Neural cell (in vitro differentiated cells): Measurements from ENCODE around the gene GGA2. TPM values are rescaled to one million over a fixed set of nuclear protein-coding genes. Genes with fewer than 3 reads are reported as not detected.

ENCODE experiments used
- polyA plus RNA-seq: library from polyadenylated mRNA; depleted of rRNA; stranded (reverse); fragments of >200 nt; gene quantifications from 2 replicates; pipeline ENCODE4 v1.2.3, GENCODE V29; 2014
- small RNA-seq, 3 experiments: library from RNA; depleted of rRNA; stranded (forward); fragments of <200 nt; gene quantifications; one replicate each; pipeline ENCODE3, GENCODE V24; 2012

GGA2 gene
- polyA plus RNA-seq, 1 donor from 2014 or later: 36.8 TPM

Small RNA genes lying within 50 kb of the gene (small RNA-seq; reads per million reads assigned to genes)
- gene RF00072: 0 reads per million in 3 experiments

Other genes starting within 250 kb of the GGA2 start
- not detected in 2 replicates for gene SCNN1B, start 208.2 kb downstream of the GGA2 start, polyA plus RNA-seq
- 16.1 and 16.2 TPM in 2 replicates for gene COG7, start 57.3 kb downstream of the GGA2 start, polyA plus RNA-seq
- gene EARS2, start 46.9 kb upstream of the GGA2 start, polyA plus RNA-seq: 22.2 and 45.7 TPM in 2 replicates
- gene UBFD1, start 47.2 kb upstream of the GGA2 start, polyA plus RNA-seq: 94.3 and 109 TPM in 2 replicates
- 428 and 492 TPM in 2 replicates for gene NDUFAB1, start 85.8 kb upstream of the GGA2 start, polyA plus RNA-seq
- gene PALB2, start 130.8 kb upstream of the GGA2 start, polyA plus RNA-seq: 6.5 and 7.4 TPM in 2 replicates
- gene DCTN5, start 131.0 kb upstream of the GGA2 start, polyA plus RNA-seq: 63.7 and 65.8 TPM in 2 replicates
- 0.21 and 1.3 TPM in 2 replicates for gene PLK1, start 168.4 kb upstream of the GGA2 start, polyA plus RNA-seq
- gene ERN2, start 202.7 kb upstream of the GGA2 start, polyA plus RNA-seq: not detected in 2 replicates
- gene CHP2, start 244.5 kb upstream of the GGA2 start, polyA plus RNA-seq: not detected in 2 replicates